HEK293T (cell line): ENCODE data around the gene PBX1.

Experiments used
- BHLHE40 ChIP-seq: fragments of 450-650 bp; IDR thresholded peaks from 2 replicates; pipeline ENCODE4 v1.6.1; 2016; ENCODE audit warnings: mild to moderate bottlenecking, moderate library complexity, borderline replicate concordance
- NFRKB ChIP-seq: fragments of 450-650 bp; IDR thresholded peaks from 2 replicates; pipeline ENCODE4 v1.6.1; 2016; ENCODE audit warnings: mild to moderate bottlenecking, moderate library complexity
- SP1 ChIP-seq: fragments of 450-650 bp; IDR thresholded peaks from 2 replicates; pipeline ENCODE4 v1.6.1; 2017

- TF ChIP-seq NFRKB (no peak), BHLHE40 (no peak), SP1 (no peak)
Observed at GRCh38 chr1:164658864-164659263, 99.9 kb downstream of the PBX1 start.
